ENCODE measurements around the gene ATP13A5. TPM values are rescaled to one million over a fixed set of nuclear protein-coding genes. Genes with fewer than 3 reads are reported as not detected.

The ATP13A5 gene
- total RNA-seq, 4 donors from 2014 or later = 1.6 to 3.5 (median 2.4) TPM

DNA sequence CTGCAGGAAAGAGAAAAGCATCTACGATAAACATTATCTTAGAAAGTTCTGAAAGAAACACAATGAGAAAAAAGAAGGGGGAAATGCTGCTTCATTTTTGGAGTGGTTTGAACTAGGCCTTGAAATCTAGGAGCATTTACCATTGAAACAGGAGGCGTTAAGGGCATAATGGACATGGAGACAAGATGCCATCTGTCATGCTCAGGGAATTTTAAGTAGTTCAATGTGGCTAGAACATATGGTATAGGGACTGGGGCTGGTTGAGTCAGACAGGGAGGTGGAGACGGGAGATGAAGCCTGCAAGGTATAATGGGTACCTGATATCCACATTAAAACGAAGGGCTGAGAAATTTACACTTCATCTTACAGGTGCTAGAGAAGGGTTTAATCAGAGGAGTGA is 147.9 kb downstream of the ATP13A5 start:
- no peak overlapping the region for H3K27ac ChIP-seq
- intact Hi-C loops (cut with DNase I) = no loop called here
- H3K4me1 ChIP-seq = no peaks in the 10 kb centered on the region
- no peaks in the 10 kb centered on the region for H3K9me3 ChIP-seq
- H3K27me3 ChIP-seq = no peaks in the 10 kb centered on the region
- DNase-seq = no peak
- no peak for TF ChIP-seq POLR2A (IDR thresholded peaks at IDR 0.05)
- TF ChIP-seq, protein P1, sequence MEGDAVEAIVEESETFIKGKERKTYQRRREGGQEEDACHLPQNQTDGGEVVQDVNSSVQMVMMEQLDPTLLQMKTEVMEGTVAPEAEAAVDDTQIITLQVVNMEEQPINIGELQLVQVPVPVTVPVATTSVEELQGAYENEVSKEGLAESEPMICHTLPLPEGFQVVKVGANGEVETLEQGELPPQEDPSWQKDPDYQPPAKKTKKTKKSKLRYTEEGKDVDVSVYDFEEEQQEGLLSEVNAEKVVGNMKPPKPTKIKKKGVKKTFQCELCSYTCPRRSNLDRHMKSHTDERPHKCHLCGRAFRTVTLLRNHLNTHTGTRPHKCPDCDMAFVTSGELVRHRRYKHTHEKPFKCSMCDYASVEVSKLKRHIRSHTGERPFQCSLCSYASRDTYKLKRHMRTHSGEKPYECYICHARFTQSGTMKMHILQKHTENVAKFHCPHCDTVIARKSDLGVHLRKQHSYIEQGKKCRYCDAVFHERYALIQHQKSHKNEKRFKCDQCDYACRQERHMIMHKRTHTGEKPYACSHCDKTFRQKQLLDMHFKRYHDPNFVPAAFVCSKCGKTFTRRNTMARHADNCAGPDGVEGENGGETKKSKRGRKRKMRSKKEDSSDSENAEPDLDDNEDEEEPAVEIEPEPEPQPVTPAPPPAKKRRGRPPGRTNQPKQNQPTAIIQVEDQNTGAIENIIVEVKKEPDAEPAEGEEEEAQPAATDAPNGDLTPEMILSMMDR (IDR thresholded peaks at IDR 0.05) = no peak
- 88 to 89% methylated on average over 4 of the region's 4 CpGs for WGBS, 2 donors
- no peaks in the 10 kb centered on the region for H3K36me3 ChIP-seq
- H3K4me3 ChIP-seq (replicated peaks in 1 of 3) = no peak overlapping the region

DNA sequence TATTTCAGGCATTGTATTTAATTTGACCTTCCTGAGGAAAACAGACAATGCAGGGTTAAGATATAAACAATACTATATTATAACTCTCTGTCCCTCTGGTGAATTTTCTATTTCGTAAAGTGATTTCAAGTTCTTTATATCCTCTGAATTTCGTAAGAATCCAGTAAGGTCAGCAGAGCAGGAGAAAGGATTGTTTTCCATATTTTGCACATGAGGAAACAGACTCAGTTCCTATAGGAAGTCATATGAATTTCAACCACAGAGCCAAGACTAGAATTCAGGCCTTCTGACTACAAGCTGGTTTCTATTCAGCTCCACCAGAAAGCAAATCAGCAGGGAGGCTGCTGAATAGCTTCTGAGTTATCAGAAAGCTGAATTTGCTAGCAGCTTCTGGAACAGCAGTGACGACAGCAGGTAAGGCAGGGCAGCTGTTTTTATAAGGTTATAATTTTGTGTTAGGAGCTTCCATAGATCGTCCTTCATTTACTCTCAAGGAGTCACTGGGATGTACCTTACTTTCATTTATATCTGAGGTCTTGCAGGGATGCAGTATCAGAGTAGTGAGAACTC is 148.6 kb downstream of the ATP13A5 start:
- Histone ChIP-seq H3K9me3 (no peaks in the 10 kb centered on the region), H3K4me3 (replicated peaks in 1 of 3) (no peak overlapping the region), H3K36me3 (no peaks in the 10 kb centered on the region), H3K27ac (no peak overlapping the region), H3K4me1 (no peaks in the 10 kb centered on the region), H3K27me3 (no peaks in the 10 kb centered on the region)
- intact Hi-C loops (cut with DNase I) = no loop called here
- TF ChIP-seq POLR2A (IDR thresholded peaks at IDR 0.05) = no peak
- no peak for DNase-seq
- 84 to 86% methylated on average over 4 of the region's 4 CpGs for WGBS, 2 donors

DNA sequence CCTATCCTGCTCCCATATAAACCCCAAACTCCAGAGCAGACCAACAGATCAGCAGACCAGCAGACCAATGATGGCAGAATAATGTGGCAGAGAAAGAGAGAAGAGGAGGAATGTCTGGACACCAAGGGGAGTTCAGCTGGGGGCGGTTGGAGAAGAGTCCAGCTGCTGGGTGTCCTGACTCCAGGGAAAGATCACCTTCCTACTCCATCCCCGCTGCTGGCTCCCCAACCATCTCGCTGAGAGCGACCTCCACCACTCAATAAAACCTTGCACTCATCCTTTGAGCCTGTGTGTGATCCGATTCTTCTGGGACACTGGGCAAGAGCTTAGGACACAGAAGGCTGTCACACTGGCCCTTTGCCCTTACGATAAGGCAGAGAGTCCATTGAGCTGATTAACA is 150.3 kb downstream of the ATP13A5 start:
- 93% methylated on average over 6 of the region's 6 CpGs for WGBS, 2 donors
- intact Hi-C loops (cut with DNase I) = no loop called here

DNA sequence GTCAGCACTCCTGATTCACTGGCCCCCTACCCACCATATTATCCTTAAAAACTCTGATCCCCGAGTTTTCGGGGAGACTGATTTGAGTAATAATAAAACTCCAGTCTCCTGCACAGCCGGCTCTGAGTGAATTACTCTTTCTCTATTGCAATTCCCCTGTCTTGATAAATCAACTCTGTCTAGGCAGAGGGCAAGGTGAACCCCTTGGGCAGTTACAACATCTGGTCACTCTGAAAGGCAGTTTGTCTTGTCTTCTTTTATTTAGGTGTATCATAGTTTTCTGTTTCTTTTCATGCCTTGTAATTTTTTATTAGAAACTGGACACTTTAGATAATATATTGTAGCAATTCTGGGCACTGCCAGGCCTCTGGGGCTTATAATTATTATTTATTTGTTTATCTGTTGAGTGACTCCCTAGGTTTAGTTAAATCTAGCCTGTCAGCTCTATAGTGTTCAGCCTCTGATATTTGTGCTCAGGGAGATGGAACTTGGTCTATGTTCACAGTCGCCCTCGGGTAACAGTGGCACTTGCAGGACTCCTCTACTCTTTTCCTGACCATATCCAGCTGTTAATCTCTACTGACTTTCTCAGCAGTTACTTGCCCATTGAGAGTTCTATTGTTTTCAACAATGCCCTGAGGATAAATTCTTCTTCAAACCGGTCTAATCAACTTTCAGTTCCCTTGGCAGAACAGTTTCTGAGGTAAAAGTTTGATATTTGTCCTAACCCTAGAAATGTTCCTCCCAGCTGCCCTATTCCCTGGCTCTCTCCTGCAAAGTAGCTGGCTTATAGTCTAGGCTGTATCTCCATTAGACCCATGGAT is 153.0 kb downstream of the ATP13A5 start:
- no peak overlapping the region for H3K27ac ChIP-seq
- no peaks in the 10 kb centered on the region for H3K27me3 ChIP-seq
- intact Hi-C loops (cut with DNase I) = no loop called here
- TF ChIP-seq, protein P1 (IDR thresholded peaks at IDR 0.05) = no peak
- no peak for TF ChIP-seq POLR2A (IDR thresholded peaks at IDR 0.05)
- DNase-seq = no peak
- 89 to 90% methylated on average over 6 of the region's 6 CpGs for WGBS, 2 donors
- H3K9me3 ChIP-seq = no peaks in the 10 kb centered on the region
- no peaks in the 10 kb centered on the region for H3K36me3 ChIP-seq
- no peak overlapping the region for H3K4me3 ChIP-seq (replicated peaks in 1 of 3)
- H3K4me1 ChIP-seq = no peaks in the 10 kb centered on the region

More for the DNA sequence above, 150.3 kb downstream of the ATP13A5 start:
- Histone ChIP-seq H3K27me3 (no peaks in the 10 kb centered on the region), H3K36me3 (no peaks in the 10 kb centered on the region), H3K27ac (no peak overlapping the region), H3K9me3 (no peaks in the 10 kb centered on the region), H3K4me3 (replicated peaks in 1 of 3) (no peak overlapping the region), H3K4me1 (no peaks in the 10 kb centered on the region)
- TF ChIP-seq POLR2A (IDR thresholded peaks at IDR 0.05) = no peak
- TF ChIP-seq, protein P1 (IDR thresholded peaks at IDR 0.05) = no peak
- no peak for DNase-seq

Other genes with a start within 250 kb of the ATP13A5 start
- gene PLAAT1, start 137.5 kb downstream of the ATP13A5 start, total RNA-seq = 10 to 100 TPM in 3 of 4 donors, 1 to 10 TPM in 1; 5.9 to 15.0 (median 10.6) TPM
- 100 to 1,000 TPM; 197 to 348 (median 241) TPM for gene ATP13A4, start 176.1 kb upstream of the ATP13A5 start, total RNA-seq
- 10 to 100 TPM; 45.3 to 78.8 (median 48.7) TPM for gene OPA1, start 214.5 kb upstream of the ATP13A5 start, total RNA-seq